Measurements from ENCODE around the gene SETD3. TPM values are rescaled to one million over a fixed set of nuclear protein-coding genes. Genes with fewer than 3 reads are reported as not detected.
A peak's percentile ranks its signal among the peaks of the same experiment; 100 is the strongest.

Gene SETD3
- total and polyA plus RNA-seq, 2 donors (not counting 1 experiment from before 2014, with no cell fraction given), result 30.9 to 38.3 TPM

DNA sequence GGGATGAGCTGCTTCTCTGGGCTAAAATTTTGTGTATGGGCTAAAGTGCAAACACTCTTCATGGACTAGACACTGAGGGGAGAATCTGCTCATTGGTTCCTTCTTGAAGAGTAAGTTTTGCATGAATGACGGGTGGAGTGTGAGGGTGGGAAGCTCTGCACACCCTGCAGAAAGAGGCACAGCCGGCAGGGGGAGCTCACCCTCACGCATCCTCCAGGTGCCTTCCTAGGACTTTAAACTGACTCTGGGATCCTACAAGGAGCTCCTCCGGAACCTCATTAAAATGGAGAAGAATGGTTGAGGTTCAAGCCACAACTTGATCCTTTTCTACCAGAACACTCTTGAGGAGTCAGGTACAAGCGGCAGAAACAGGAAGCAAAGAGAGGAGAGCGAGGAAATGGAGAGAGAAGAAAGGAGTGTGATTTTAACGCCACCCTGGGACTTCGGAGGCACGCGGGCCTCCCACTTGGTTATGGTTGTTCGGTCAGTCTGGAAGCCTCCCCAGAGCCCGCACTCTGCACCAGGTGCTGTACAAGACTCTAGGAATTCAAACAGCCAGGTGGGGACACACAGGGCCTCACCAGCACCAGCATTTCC lies 87.5 kb downstream of the SETD3 start:
- no peaks in the 10 kb centered on the region for H4K20me1 ChIP-seq (ENCODE audit: control insufficient read depth, extremely low read depth, insufficient read depth, low read length)
- H3K27ac ChIP-seq (ENCODE audit: insufficient read depth, low read length), result no peak overlapping the region
- H2AFZ ChIP-seq (ENCODE audit: low read length), result no peak overlapping the region
- H3K36me3 ChIP-seq (ENCODE audit: control insufficient read depth, insufficient read depth, low read length), result peaks cover 1% of the 10 kb centered on the region
- peak; percentile 17 to 36 for DNase-seq (ENCODE audit: low read depth in 2 of 2)
- no peak overlapping the region for H3K9ac ChIP-seq (ENCODE audit: insufficient read depth, low read length)
- H3K9me3 ChIP-seq (ENCODE audit: control insufficient read depth, insufficient read depth, low read depth, low read length), result no peaks in the 10 kb centered on the region
- no peaks in the 10 kb centered on the region for H3K79me2 ChIP-seq (ENCODE audit: control insufficient read depth, insufficient read depth, low read length)
- H3K4me1 ChIP-seq (ENCODE audit: control insufficient read depth, extremely low read depth, insufficient read depth, low read length), result no peaks in the 10 kb centered on the region
- H3K27me3 ChIP-seq (ENCODE audit: control insufficient read depth, insufficient read depth, low read length), result no peaks in the 10 kb centered on the region
- H3K4me3 ChIP-seq (replicated peaks in 1 of 4; ENCODE audit: control extremely low read depth in 1 of 4, insufficient read depth in 1 of 4, low read depth in 3 of 4, low read length in 4 of 4), result no peak overlapping the region
- TF ChIP-seq, protein P1, sequence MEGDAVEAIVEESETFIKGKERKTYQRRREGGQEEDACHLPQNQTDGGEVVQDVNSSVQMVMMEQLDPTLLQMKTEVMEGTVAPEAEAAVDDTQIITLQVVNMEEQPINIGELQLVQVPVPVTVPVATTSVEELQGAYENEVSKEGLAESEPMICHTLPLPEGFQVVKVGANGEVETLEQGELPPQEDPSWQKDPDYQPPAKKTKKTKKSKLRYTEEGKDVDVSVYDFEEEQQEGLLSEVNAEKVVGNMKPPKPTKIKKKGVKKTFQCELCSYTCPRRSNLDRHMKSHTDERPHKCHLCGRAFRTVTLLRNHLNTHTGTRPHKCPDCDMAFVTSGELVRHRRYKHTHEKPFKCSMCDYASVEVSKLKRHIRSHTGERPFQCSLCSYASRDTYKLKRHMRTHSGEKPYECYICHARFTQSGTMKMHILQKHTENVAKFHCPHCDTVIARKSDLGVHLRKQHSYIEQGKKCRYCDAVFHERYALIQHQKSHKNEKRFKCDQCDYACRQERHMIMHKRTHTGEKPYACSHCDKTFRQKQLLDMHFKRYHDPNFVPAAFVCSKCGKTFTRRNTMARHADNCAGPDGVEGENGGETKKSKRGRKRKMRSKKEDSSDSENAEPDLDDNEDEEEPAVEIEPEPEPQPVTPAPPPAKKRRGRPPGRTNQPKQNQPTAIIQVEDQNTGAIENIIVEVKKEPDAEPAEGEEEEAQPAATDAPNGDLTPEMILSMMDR (conservative IDR thresholded peaks at IDR 0.05 in 1 of 2, IDR thresholded peaks at IDR 0.05 in 1 of 2; ENCODE audit: low read depth in 1 of 2, low read length in 2 of 2), result peak; percentile 64 to 79
- TF ChIP-seq EZH2 (IDR thresholded peaks at IDR 0.05; ENCODE audit: low read length, missing control alignments), result no peak
- no peak overlapping the region for H3K4me2 ChIP-seq (ENCODE audit: extremely low read depth, insufficient read depth, low read length)

DNA sequence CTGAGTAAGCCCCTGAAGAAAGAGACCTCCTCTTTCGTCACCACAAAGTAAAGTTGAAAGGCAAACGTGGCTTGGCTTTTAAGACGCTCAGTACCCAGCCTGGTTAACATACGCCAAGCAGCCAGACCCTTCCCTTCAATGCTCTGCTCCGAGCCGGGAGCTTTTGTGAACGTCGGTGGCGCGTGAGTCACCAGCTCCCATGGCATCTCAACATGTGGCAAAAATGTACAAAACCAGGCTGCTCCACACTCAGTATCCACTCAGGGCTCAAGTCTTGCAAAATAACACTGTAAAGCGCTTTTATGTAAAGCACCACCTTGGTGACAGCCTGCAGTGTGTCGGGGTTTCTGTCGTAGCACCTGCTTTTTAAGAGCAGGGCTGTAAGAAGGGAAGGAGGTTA lies 89.0 kb downstream of the SETD3 start:
- H2AFZ ChIP-seq (ENCODE audit: low read length), result no peak overlapping the region
- H3K4me2 ChIP-seq (ENCODE audit: extremely low read depth, insufficient read depth, low read length), result no peak overlapping the region
- H3K4me3 ChIP-seq (replicated peaks in 1 of 4; ENCODE audit: control extremely low read depth in 1 of 4, insufficient read depth in 1 of 4, low read depth in 3 of 4, low read length in 4 of 4), result no peak overlapping the region
- H4K20me1 ChIP-seq (ENCODE audit: control insufficient read depth, extremely low read depth, insufficient read depth, low read length), result no peaks in the 10 kb centered on the region
- TF ChIP-seq, protein P1 (conservative IDR thresholded peaks at IDR 0.05 in 1 of 2, IDR thresholded peaks at IDR 0.05 in 1 of 2; ENCODE audit: low read depth in 1 of 2, low read length in 2 of 2), result no peak
- no peak for TF ChIP-seq EZH2 (IDR thresholded peaks at IDR 0.05; ENCODE audit: low read length, missing control alignments)
- H3K36me3 ChIP-seq (ENCODE audit: control insufficient read depth, insufficient read depth, low read length), result no peaks in the 10 kb centered on the region
- no peaks in the 10 kb centered on the region for H3K4me1 ChIP-seq (ENCODE audit: control insufficient read depth, extremely low read depth, insufficient read depth, low read length)
- H3K9ac ChIP-seq (ENCODE audit: insufficient read depth, low read length), result no peak overlapping the region
- H3K79me2 ChIP-seq (ENCODE audit: control insufficient read depth, insufficient read depth, low read length), result no peaks in the 10 kb centered on the region
- no peak overlapping the region for H3K27ac ChIP-seq (ENCODE audit: insufficient read depth, low read length)
- H3K27me3 ChIP-seq (ENCODE audit: control insufficient read depth, insufficient read depth, low read length), result no peaks in the 10 kb centered on the region
- H3K9me3 ChIP-seq (ENCODE audit: control insufficient read depth, insufficient read depth, low read depth, low read length), result no peaks in the 10 kb centered on the region
- DNase-seq (ENCODE audit: low read depth in 2 of 2), result peak; percentile 27 to 74

DNA sequence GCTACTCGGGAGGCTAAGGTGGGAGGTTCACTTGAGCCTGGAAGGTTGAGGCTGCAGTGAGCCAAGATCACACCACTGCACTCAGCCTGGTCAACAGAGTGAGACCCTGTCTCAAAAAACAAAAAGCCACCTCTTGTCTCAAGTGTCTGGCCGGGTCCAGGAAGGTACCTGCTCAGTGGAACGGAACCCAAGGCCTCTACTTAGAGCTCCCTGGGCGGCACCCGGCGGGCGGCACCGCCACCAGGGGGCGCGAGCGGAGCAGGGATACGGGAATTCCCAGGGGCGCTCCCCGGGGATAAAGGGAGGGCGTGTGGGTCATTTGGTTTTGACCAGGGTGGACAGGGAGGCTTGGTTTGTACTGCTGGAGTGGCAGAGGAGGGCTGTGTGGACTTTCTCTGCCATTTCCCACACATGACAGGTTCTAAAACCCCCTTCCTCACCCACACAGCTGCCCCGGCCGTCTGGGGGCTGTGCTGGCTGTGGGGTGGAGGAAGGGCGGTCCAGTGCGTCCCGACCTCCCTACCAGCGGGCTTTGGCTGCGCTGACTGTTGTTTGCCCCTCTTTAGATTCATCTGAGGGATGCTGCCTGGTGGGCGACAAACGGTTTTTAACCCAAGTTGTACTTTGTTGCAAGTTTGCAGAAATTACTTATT lies 91.4 kb downstream of the SETD3 start:
- H3K79me2 ChIP-seq (ENCODE audit: control insufficient read depth, insufficient read depth, low read length), result no peaks in the 10 kb centered on the region
- peak overlapping the region in 1 of 4 experiments; percentile 14 for H3K4me3 ChIP-seq (replicated peaks in 1 of 4; ENCODE audit: control extremely low read depth in 1 of 4, insufficient read depth in 1 of 4, low read depth in 3 of 4, low read length in 4 of 4)
- no peak overlapping the region for H3K9ac ChIP-seq (ENCODE audit: insufficient read depth, low read length)
- TF ChIP-seq, protein P1 (conservative IDR thresholded peaks at IDR 0.05 in 1 of 2, IDR thresholded peaks at IDR 0.05 in 1 of 2; ENCODE audit: low read depth in 1 of 2, low read length in 2 of 2), result peak; percentile 65 to 67
- no peak for TF ChIP-seq EZH2 (IDR thresholded peaks at IDR 0.05; ENCODE audit: low read length, missing control alignments)
- no peak overlapping the region for H2AFZ ChIP-seq (ENCODE audit: low read length)
- peaks cover 9% of the 10 kb centered on the region for H3K27me3 ChIP-seq (ENCODE audit: control insufficient read depth, insufficient read depth, low read length)
- H3K27ac ChIP-seq (ENCODE audit: insufficient read depth, low read length), result no peak overlapping the region
- H3K36me3 ChIP-seq (ENCODE audit: control insufficient read depth, insufficient read depth, low read length), result no peaks in the 10 kb centered on the region
- no peaks in the 10 kb centered on the region for H3K4me1 ChIP-seq (ENCODE audit: control insufficient read depth, extremely low read depth, insufficient read depth, low read length)
- no peaks in the 10 kb centered on the region for H4K20me1 ChIP-seq (ENCODE audit: control insufficient read depth, extremely low read depth, insufficient read depth, low read length)
- H3K4me2 ChIP-seq (ENCODE audit: extremely low read depth, insufficient read depth, low read length), result no peak overlapping the region
- no peaks in the 10 kb centered on the region for H3K9me3 ChIP-seq (ENCODE audit: control insufficient read depth, insufficient read depth, low read depth, low read length)
- DNase-seq (ENCODE audit: low read depth in 2 of 2), result peak; percentile 18 to 21
